ENCODE data around the gene EBF4. TPM values are rescaled to one million over a fixed set of nuclear protein-coding genes. Genes with fewer than 3 reads are reported as not detected.
"Not testable (repeated sequence)": the region's sequence is repeated elsewhere in the genome, so short reads cannot be mapped to it uniquely, and the experiment has no call there.

Gene EBF4
- total RNA-seq, 4 donors from 2014 or later = 24.2 to 55.8 (median 42.4) TPM

- Histone ChIP-seq H3K27ac (no peak overlapping the region), H3K9me3 (no peaks in the 10 kb centered on the region), H3K4me1 (peaks cover 5 to 20% of the 10 kb centered on the region in 2 donors), H3K27me3 (no peaks in the 10 kb centered on the region), H3K4me3 (replicated peaks in 1 of 3) (no peak overlapping the region), H3K36me3 (no peaks in the 10 kb centered on the region)
- intact Hi-C loops (cut with DNase I) = no loop called here
- 27 to 35% methylated on average over 5 of the region's 5 CpGs for WGBS, 2 donors
- no peak for DNase-seq
- TF ChIP-seq POLR2A (IDR thresholded peaks at IDR 0.05) = no peak
- TF ChIP-seq CTCF (IDR thresholded peaks at IDR 0.05) = no peak
These were observed 70.6 kb downstream of the EBF4 start for GRCh38 chr20:2763186-2763585.

GRCh38 chr20:2767768-2768631 is 75.4 kb downstream of the EBF4 start:
- DNase-seq = peak; percentile 98
- peaks cover 12 to 26% of the 10 kb centered on the region in 2 donors for H3K4me1 ChIP-seq
- H3K9me3 ChIP-seq = no peaks in the 10 kb centered on the region
- H3K27ac ChIP-seq = peak overlapping the region; percentile 49 to 72 (median 66)
- 13 to 32% methylated on average over 10 to 14 of the region's 15 CpGs for WGBS, 2 donors
- H3K36me3 ChIP-seq = no peaks in the 10 kb centered on the region
- H3K4me3 ChIP-seq (replicated peaks in 1 of 3) = no peak overlapping the region
- no peak for TF ChIP-seq POLR2A (IDR thresholded peaks at IDR 0.05)
- no peak for TF ChIP-seq CTCF (IDR thresholded peaks at IDR 0.05)
- intact Hi-C loops (cut with DNase I) = no loop called here
- no peaks in the 10 kb centered on the region for H3K27me3 ChIP-seq

GRCh38 chr20:2768632-2769015 is 76.0 kb downstream of the EBF4 start:
- no peak overlapping the region for H3K4me3 ChIP-seq (replicated peaks in 1 of 3)
- intact Hi-C loops (cut with DNase I) = no loop called here
- DNase-seq = no peak
- H3K27me3 ChIP-seq = no peaks in the 10 kb centered on the region
- no peaks in the 10 kb centered on the region for H3K36me3 ChIP-seq
- 28 to 40% methylated on average over 5 of the region's 5 CpGs for WGBS, 2 donors
- peak overlapping the region; percentile 41 to 66 (median 60) for H3K27ac ChIP-seq
- peaks cover 12 to 20% of the 10 kb centered on the region in 2 donors for H3K4me1 ChIP-seq
- no peak for TF ChIP-seq CTCF (IDR thresholded peaks at IDR 0.05)
- TF ChIP-seq POLR2A (IDR thresholded peaks at IDR 0.05) = no peak
- no peaks in the 10 kb centered on the region for H3K9me3 ChIP-seq

GRCh38 chr20:2770091-2770490 is 77.5 kb downstream of the EBF4 start:
- H3K36me3 ChIP-seq; H3K4me3 ChIP-seq (replicated peaks in 1 of 3); H3K27ac ChIP-seq; DNase-seq; H3K27me3 ChIP-seq; intact Hi-C loops (cut with DNase I); H3K9me3 ChIP-seq: not testable (repeated sequence)
- peaks cover 12 to 19% of the 10 kb centered on the region in 2 donors for H3K4me1 ChIP-seq
- WGBS, 2 donors = 93 to 94% methylated on average over 9 to 12 of the region's 12 CpGs

- 63% methylated on average over 4 to 8 of the region's 12 CpGs for WGBS, 2 donors
- Histone ChIP-seq H3K9me3 (no peaks in the 10 kb centered on the region), H3K36me3 (no peaks in the 10 kb centered on the region), H3K27me3 (no peaks in the 10 kb centered on the region), H3K27ac (no peak overlapping the region), H3K4me1 (peaks cover 12 to 19% of the 10 kb centered on the region in 2 donors), H3K4me3 (replicated peaks in 1 of 3) (no peak overlapping the region)
- TF ChIP-seq CTCF (IDR thresholded peaks at IDR 0.05) = no peak
- TF ChIP-seq POLR2A (IDR thresholded peaks at IDR 0.05) = no peak
- DNase-seq = no peak
- intact Hi-C loops (cut with DNase I) = no loop called here
These were observed 79.1 kb downstream of the EBF4 start for GRCh38 chr20:2771631-2772080.
